Neural progenitor cell (in vitro differentiated cells): ENCODE measurements around the gene KLHDC3.

ENCODE experiments used
- EZH2 ChIP-seq: fragments of 200-600 bp; sonication (generic); IDR thresholded peaks from 2 replicates; pipeline ENCODE4 v1.6.1; 2017; ENCODE audit warnings: antibody characterized with exemption, mild to moderate bottlenecking, moderate library complexity
- EZH2phosphoT487 ChIP-seq: fragments of 200-600 bp; sonication (generic); IDR thresholded peaks from 2 replicates; pipeline ENCODE4 v1.6.1; 2017; ENCODE audit warnings: antibody characterized with exemption
- TF ChIP-seq, protein P1 (sequence below): fragments of 200-600 bp; sonication (generic); IDR thresholded peaks from 2 replicates; pipeline ENCODE4 v1.5.1; 2017; ENCODE audit warnings: antibody characterized with exemption, mild to moderate bottlenecking

DNA sequence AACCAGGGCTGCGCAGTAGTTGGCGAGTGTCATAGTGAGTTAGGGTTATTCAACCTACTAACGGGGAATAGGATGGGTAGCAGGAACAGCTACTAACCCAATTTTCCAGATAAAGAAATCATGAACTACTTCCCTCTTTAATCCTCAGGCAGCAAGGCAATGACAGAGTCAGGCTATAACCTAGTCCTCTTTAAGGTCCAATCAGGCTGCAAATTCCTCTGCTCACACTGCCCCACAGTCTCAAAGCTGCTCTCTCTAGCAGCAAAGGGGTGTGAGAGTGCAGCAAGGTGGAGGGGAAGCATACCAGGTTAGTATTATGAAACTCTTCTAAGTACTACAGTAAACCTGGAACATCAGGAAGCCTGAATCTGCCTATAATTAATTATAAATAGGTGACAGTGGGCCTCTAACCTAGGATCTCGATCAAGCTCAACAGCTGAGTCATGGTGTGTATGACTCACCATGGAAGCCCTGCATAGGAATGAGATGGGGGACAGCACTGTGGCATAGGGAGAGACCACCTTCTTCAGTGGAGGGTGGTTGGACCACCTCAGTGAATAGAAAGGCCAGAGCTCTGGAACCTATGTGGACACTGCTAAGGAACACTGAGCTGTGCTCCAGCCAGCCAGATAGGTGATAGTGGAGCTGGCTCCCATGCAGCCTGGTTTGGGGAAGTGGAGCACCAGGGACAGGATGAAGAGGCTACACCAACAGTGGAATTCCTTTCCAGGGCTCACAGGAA, 43.0 kb upstream of the KLHDC3 start:
- TF ChIP-seq EZH2 (no peak), EZH2phosphoT487 (no peak)
- TF ChIP-seq, protein P1, sequence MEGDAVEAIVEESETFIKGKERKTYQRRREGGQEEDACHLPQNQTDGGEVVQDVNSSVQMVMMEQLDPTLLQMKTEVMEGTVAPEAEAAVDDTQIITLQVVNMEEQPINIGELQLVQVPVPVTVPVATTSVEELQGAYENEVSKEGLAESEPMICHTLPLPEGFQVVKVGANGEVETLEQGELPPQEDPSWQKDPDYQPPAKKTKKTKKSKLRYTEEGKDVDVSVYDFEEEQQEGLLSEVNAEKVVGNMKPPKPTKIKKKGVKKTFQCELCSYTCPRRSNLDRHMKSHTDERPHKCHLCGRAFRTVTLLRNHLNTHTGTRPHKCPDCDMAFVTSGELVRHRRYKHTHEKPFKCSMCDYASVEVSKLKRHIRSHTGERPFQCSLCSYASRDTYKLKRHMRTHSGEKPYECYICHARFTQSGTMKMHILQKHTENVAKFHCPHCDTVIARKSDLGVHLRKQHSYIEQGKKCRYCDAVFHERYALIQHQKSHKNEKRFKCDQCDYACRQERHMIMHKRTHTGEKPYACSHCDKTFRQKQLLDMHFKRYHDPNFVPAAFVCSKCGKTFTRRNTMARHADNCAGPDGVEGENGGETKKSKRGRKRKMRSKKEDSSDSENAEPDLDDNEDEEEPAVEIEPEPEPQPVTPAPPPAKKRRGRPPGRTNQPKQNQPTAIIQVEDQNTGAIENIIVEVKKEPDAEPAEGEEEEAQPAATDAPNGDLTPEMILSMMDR = no peak
